ENCODE measurements around the gene AKNA.
"Not testable (repeated sequence)": the region's sequence is repeated elsewhere in the genome, so short reads cannot be mapped to it uniquely, and the experiment has no call there.

- not testable (repeated sequence) for TF ChIP-seq TAF1 (IDR thresholded peaks at IDR 0.05; ENCODE audit: borderline replicate concordance, low read depth, low read length); POLR2A (IDR thresholded peaks at IDR 0.05; ENCODE audit: low read depth, low read length)
Observed at GRCh38 chr9:114323849-114324248, 63.9 kb downstream of the AKNA start.
